Measurements from ENCODE around the gene LMNTD2. TPM values are rescaled to one million over a fixed set of nuclear protein-coding genes. Genes with fewer than 3 reads are reported as not detected.
A peak's percentile ranks its signal among the peaks of the same experiment; 100 is the strongest.

LMNTD2 gene
- total and polyA plus RNA-seq, 4 donors = 1.4 to 1.9 (median 1.8) TPM

- intact Hi-C loops (cut with DNase I) = no loop called here
- H3K4me3 ChIP-seq (ENCODE audit: low read length in 2 of 2) = no peak overlapping the region
- DNase-seq (no peak), ATAC-seq (ENCODE audit: low FRiP score) (no peak)
- no peaks in the 10 kb centered on the region for H3K9me3 ChIP-seq (ENCODE audit: control insufficient read depth, low read length)
- WGBS, 2 donors = 86% methylated on average over 12 of the region's 12 CpGs
- H3K4me1 ChIP-seq (ENCODE audit: control insufficient read depth in 1 of 2, insufficient read depth in 2 of 2, low read length in 2 of 2) = no peaks in the 10 kb centered on the region
- no peaks in the 10 kb centered on the region for H3K27me3 ChIP-seq (ENCODE audit: control insufficient read depth in 1 of 2, insufficient read depth in 2 of 2, low read length in 1 of 2)
- no peaks in the 10 kb centered on the region for H3K36me3 ChIP-seq (ENCODE audit: control insufficient read depth in 1 of 2, insufficient read depth in 2 of 2, low read length in 1 of 2)
- H3K27ac ChIP-seq (ENCODE audit: low read depth in 1 of 2, low read length in 2 of 2) = no peak overlapping the region
Measured at GRCh38 chr11:565921-566509, 5.5 kb upstream of the LMNTD2 start.

- H3K27ac ChIP-seq (ENCODE audit: low read depth in 1 of 2, low read length in 2 of 2) = no peak overlapping the region
- no peaks in the 10 kb centered on the region for H3K36me3 ChIP-seq (ENCODE audit: control insufficient read depth in 1 of 2, insufficient read depth in 2 of 2, low read length in 1 of 2)
- intact Hi-C loops (cut with DNase I) = no loop called here
- 89% methylated on average over 12 of the region's 12 CpGs for WGBS, 2 donors
- ATAC-seq (ENCODE audit: low FRiP score) (no peak), DNase-seq (no peak)
- H3K4me1 ChIP-seq (ENCODE audit: control insufficient read depth in 1 of 2, insufficient read depth in 2 of 2, low read length in 2 of 2) = no peaks in the 10 kb centered on the region
- H3K4me3 ChIP-seq (ENCODE audit: low read length in 2 of 2) = no peak overlapping the region
- no peaks in the 10 kb centered on the region for H3K9me3 ChIP-seq (ENCODE audit: control insufficient read depth, low read length)
- no peaks in the 10 kb centered on the region for H3K27me3 ChIP-seq (ENCODE audit: control insufficient read depth in 1 of 2, insufficient read depth in 2 of 2, low read length in 1 of 2)
Measured at GRCh38 chr11:563812-564578, 3.5 kb upstream of the LMNTD2 start.

GRCh38 chr11:563066-563811 is 2.7 kb upstream of the LMNTD2 start:
- ATAC-seq (ENCODE audit: low FRiP score) (no peak), DNase-seq (no peak)
- Histone ChIP-seq H3K9me3 (ENCODE audit: control insufficient read depth, low read length) (no peaks in the 10 kb centered on the region), H3K27ac (ENCODE audit: low read depth in 1 of 2, low read length in 2 of 2) (no peak overlapping the region), H3K36me3 (ENCODE audit: control insufficient read depth in 1 of 2, insufficient read depth in 2 of 2, low read length in 1 of 2) (no peaks in the 10 kb centered on the region), H3K4me3 (ENCODE audit: low read length in 2 of 2) (no peak overlapping the region), H3K4me1 (ENCODE audit: control insufficient read depth in 1 of 2, insufficient read depth in 2 of 2, low read length in 2 of 2) (no peaks in the 10 kb centered on the region), H3K27me3 (ENCODE audit: control insufficient read depth in 1 of 2, insufficient read depth in 2 of 2, low read length in 1 of 2) (no peaks in the 10 kb centered on the region)
- 92% methylated on average over 18 of the region's 18 CpGs for WGBS, 2 donors
- intact Hi-C loops (cut with DNase I) = no loop called here

GRCh38 chr11:562046-562645 is 1.6 kb upstream of the LMNTD2 start:
- no peak overlapping the region for H3K4me3 ChIP-seq (ENCODE audit: low read length in 2 of 2)

GRCh38 chr11:561148-562003 is 838 bp upstream of the LMNTD2 start:
- ATAC-seq (ENCODE audit: low FRiP score) (no peak), DNase-seq (no peak)

More at GRCh38 chr11:562046-562645, 1.6 kb upstream of the LMNTD2 start:
- H3K27me3 ChIP-seq (ENCODE audit: control insufficient read depth in 1 of 2, insufficient read depth in 2 of 2, low read length in 1 of 2) = no peaks in the 10 kb centered on the region
- ATAC-seq (ENCODE audit: low FRiP score) = no peak
- H3K36me3 ChIP-seq (ENCODE audit: control insufficient read depth in 1 of 2, insufficient read depth in 2 of 2, low read length in 1 of 2) = no peaks in the 10 kb centered on the region
- intact Hi-C loops (cut with DNase I) = no loop called here
- 97% methylated on average over 29 of the region's 29 CpGs for WGBS, 2 donors
- no peak for DNase-seq
- H3K4me1 ChIP-seq (ENCODE audit: control insufficient read depth in 1 of 2, insufficient read depth in 2 of 2, low read length in 2 of 2) = no peaks in the 10 kb centered on the region
- no peaks in the 10 kb centered on the region for H3K9me3 ChIP-seq (ENCODE audit: control insufficient read depth, low read length)
- H3K27ac ChIP-seq (ENCODE audit: low read depth in 1 of 2, low read length in 2 of 2) = no peak overlapping the region

GRCh38 chr11:559712-560304 is 730 bp downstream of the LMNTD2 start:
- Histone ChIP-seq H3K9me3 (ENCODE audit: control insufficient read depth, low read length) (no peaks in the 10 kb centered on the region), H3K27ac (ENCODE audit: low read depth in 1 of 2, low read length in 2 of 2) (no peak overlapping the region), H3K27me3 (ENCODE audit: control insufficient read depth in 1 of 2, insufficient read depth in 2 of 2, low read length in 1 of 2) (no peaks in the 10 kb centered on the region), H3K4me3 (ENCODE audit: low read length in 2 of 2) (no peak overlapping the region), H3K4me1 (ENCODE audit: control insufficient read depth in 1 of 2, insufficient read depth in 2 of 2, low read length in 2 of 2) (no peaks in the 10 kb centered on the region), H3K36me3 (ENCODE audit: control insufficient read depth in 1 of 2, insufficient read depth in 2 of 2, low read length in 1 of 2) (no peaks in the 10 kb centered on the region)
- ATAC-seq (ENCODE audit: low FRiP score) (no peak), DNase-seq (no peak)
- WGBS, 2 donors = 88% methylated on average over 18 of the region's 18 CpGs
- intact Hi-C loops (cut with DNase I) = loop anchor here in 1 of 2 donors (10.0 kb wide), 1 partner anchor 215 kb away; the partner anchor contains the start of gene GATD1

More at GRCh38 chr11:561148-562003, 838 bp upstream of the LMNTD2 start:
- intact Hi-C loops (cut with DNase I) = no loop called here
- Histone ChIP-seq H3K4me3 (ENCODE audit: low read length in 2 of 2) (peak overlapping the region; percentile 41 to 62), H3K27me3 (ENCODE audit: control insufficient read depth in 1 of 2, insufficient read depth in 2 of 2, low read length in 1 of 2) (no peaks in the 10 kb centered on the region), H3K27ac (ENCODE audit: low read depth in 1 of 2, low read length in 2 of 2) (no peak overlapping the region), H3K9me3 (ENCODE audit: control insufficient read depth, low read length) (no peaks in the 10 kb centered on the region), H3K36me3 (ENCODE audit: control insufficient read depth in 1 of 2, insufficient read depth in 2 of 2, low read length in 1 of 2) (no peaks in the 10 kb centered on the region), H3K4me1 (ENCODE audit: control insufficient read depth in 1 of 2, insufficient read depth in 2 of 2, low read length in 2 of 2) (no peaks in the 10 kb centered on the region)
- WGBS, 2 donors = 11 to 12% methylated on average over 54 to 67 of the region's 67 CpGs

DNA sequence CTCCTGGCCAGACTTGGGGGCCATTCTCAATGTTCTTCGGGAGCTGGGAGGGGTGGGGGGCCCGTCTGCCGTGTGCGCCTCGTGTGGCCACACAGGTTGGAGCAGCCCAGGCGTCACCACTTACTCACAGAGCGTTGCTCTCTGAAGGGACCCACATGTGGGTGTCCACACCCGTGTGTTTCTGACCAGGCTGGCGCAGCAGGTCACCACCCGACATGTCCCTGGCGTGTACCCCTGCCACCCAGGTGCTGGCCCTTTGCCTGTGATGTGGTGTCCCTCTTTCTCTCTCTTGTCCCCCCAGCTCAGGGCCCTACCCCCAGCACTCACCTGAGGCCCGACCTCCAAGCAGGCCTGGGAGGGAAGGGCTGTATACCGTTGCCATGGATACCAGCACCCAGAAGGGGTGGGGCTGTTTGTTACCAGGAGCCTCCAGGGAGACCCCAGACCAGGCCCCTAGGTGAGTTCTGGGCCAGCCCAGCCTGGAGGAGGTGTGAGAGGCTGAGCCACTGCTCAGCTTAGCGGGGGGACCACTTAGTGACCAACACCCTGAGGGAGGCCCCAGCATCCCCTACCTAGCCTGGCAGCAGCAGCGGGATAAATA is 1.4 kb downstream of the LMNTD2 start:
- Histone ChIP-seq H3K36me3 (ENCODE audit: control insufficient read depth in 1 of 2, insufficient read depth in 2 of 2, low read length in 1 of 2) (no peaks in the 10 kb centered on the region), H3K27me3 (ENCODE audit: control insufficient read depth in 1 of 2, insufficient read depth in 2 of 2, low read length in 1 of 2) (no peaks in the 10 kb centered on the region), H3K4me3 (ENCODE audit: low read length in 2 of 2) (no peak overlapping the region), H3K4me1 (ENCODE audit: control insufficient read depth in 1 of 2, insufficient read depth in 2 of 2, low read length in 2 of 2) (no peaks in the 10 kb centered on the region), H3K27ac (ENCODE audit: low read depth in 1 of 2, low read length in 2 of 2) (no peak overlapping the region), H3K9me3 (ENCODE audit: control insufficient read depth, low read length) (no peaks in the 10 kb centered on the region)
- intact Hi-C loops (cut with DNase I) = loop anchor here in 1 of 2 donors (10.0 kb wide), 1 partner anchor 216 kb away; the partner anchor contains the start of gene GATD1
- ATAC-seq (ENCODE audit: low FRiP score) (no peak), DNase-seq (no peak)
- 85 to 88% methylated on average over 15 of the region's 15 CpGs for WGBS, 2 donors

All from aorta (tissue), 5 donors.